GM12874 (cell line): ENCODE results near the gene SDK1.

Experiments used
- CTCF ChIP-seq: IDR thresholded peaks from 2 replicates; pipeline ENCODE4 v1.5.1; 2011; ENCODE audit warnings: low read depth, mild to moderate bottlenecking, control low read depth, low read length, moderate library complexity; ENCODE audit not compliant: insufficient read depth

Gene SDK1

DNA sequence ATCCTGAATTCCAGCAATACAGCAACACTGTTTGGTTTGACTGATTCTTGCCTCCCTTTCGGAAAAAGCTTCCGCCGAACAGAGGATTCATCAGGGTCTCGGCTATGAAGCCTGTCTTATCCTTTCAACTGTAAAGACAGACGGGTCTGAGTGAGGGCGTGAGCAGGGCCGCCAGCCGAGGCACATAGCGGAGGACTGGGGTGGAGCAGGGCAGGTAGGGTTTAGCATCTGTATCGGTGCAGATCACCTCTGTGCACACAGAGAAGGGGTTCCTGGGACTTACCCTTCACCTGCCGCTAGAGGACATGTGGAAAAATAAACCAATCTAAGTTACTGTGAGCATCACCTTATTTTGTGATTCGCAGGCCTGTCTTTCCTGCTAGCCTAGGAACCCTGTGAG, 724.2 kb downstream of the SDK1 start:
- no peak for TF ChIP-seq CTCF

DNA sequence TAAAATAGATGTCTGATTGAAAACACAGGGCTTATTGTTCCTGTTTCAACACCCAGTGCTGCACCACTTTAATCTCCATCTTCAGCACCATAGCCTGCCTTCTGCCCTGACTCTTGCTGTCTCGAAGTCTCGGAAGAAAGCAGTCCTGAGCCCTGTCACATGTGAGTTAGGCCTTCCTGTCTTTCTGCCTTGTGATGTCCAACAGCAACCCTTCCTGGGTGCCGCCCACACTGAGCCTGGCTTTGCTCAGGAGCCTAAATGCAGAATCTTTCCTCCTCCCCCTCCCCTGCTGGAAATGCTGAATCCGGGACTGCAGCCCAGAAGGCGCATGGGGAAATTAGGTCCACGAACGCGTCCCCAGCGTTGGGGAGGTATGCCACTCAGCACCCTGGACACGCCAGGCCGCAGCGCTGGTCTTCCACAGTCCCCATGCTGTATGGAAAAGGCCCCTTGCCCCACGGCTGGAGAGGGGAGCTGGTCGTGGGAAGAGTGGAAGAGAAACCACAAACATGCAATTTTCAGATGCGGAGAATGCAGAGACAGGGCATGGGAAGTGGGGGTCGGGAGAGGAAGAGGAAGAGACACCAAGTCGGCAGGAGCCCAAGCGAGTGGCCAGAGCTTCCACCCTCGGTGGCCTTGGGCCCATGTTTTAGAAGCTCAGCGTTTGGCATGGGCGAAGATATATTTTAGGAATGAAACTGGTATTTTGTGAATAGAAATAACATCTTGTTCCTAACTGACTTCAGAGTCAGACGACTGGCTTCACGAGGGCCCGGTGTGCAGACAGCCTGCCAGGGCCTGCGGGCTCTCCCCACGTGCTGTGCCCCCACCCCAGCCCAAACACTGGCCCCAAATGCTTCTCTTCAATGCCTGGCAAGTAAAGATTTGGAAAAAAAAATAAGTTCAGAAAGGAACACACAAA, 724.9 kb downstream of the SDK1 start:
- TF ChIP-seq CTCF = no peak

GRCh38 chr7:4026941-4027486, 726.0 kb downstream of the SDK1 start:
- TF ChIP-seq CTCF = no peak

GRCh38 chr7:4028221-4028620, 727.2 kb downstream of the SDK1 start:
- no peak for TF ChIP-seq CTCF

DNA sequence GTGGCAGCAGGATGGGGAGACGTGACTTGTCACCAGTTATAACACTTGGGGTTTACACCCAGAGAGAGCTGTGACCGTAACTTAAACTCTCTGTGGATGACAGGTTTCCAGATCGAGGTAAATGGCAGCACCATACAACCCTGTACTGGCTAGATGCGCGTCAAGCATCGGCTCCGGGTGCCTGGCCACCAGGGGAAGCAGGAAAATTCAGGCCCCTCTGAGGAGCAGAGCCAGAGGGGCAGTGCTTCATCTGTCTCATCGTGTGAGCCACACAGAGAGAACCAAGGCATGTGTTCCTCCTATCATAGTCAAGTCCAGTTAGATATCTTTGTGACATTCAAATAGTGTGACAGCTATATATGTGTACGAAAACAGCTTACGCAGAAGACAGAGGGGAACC, 728.9 kb downstream of the SDK1 start:
- no peak for TF ChIP-seq CTCF

DNA sequence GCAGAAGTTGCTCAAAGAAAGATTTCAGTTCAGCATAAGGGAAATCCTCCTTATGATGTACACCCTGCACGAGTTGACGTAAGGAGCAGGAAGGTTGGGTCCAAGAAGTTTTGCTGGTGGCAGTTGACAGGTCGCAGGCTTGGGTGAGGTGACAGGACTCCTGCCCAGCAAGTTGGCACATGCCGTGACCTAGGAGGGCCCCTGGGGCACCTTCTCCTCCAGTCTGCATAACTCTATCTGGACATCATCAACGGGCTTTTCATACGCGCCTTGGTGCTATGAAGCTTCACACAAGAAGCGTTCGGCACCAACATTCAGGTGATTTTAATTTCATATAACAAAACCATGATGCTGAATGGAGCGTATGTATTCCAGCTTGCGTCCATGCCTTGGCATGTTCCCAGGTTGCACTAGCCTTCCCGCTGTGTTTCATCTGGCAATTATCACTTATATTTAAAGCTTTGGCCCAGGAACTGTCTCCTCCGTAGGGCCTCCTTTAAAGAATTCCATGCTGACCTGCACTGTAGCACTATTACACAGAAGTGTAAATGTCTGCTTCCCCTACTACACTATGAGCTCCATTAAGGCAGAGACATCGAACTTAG, 729.4 kb downstream of the SDK1 start:
- no peak for TF ChIP-seq CTCF

DNA sequence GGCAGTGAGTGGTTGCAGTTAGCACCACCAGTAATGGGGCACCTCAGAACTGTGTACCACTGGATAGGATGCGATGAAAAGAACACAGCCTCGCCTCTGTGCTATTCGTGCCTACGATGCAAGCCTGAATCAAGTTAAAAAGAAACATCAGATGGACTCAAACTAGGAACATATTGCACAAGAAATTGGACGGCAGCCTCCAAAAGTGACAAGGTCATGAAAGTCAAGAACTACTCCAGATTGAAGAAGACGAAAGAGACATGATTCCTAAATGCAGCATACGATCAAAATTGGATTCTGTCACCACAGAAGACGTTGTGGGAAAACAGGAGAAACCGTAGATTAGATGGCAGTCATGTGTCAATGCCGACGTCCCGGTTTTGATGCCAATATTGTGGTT, 732.9 kb downstream of the SDK1 start:
- TF ChIP-seq CTCF = no peak
